Measurements from ENCODE around the gene TRMT11. TPM values are rescaled to one million over a fixed set of nuclear protein-coding genes. Genes with fewer than 3 reads are reported as not detected.

Gene TRMT11
- total RNA-seq, 4 donors from 2014 or later = 16.1 to 24.9 (median 18.8) TPM

DNA sequence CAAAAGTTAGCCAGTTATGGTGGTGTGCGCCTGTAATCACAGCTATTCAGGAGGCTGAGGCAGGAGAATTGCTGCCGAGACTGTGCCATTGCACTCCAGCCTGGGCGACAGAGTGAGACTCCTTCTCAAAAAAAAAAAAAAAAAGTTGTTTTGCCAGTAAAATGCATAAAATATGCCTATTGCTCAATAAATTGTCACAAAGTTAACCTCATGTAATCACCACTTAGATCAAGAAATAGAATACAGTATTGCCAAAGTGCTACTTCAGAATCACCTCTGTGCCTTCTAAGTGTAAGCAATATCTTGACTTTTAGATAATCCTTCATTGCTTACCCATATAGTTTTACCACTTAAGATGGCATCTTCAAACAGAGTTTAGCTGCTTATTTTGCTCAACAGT, 80.7 kb downstream of the TRMT11 start:
- Histone ChIP-seq H3K9me3 (no peaks in the 10 kb centered on the region), H3K27me3 (no peaks in the 10 kb centered on the region), H3K4me3 (no peak overlapping the region), H3K27ac (replicated peaks in 1 of 4) (no peak overlapping the region), H3K4me1 (no peaks in the 10 kb centered on the region), H3K36me3 (no peaks in the 10 kb centered on the region)
- DNase-seq (ENCODE audit: extremely low spot score) = no peak
- intact Hi-C loops (cut with DNase I) = no loop called here
- 98% methylated on average over 3 of the region's 3 CpGs for WGBS
- TF ChIP-seq POLR2A (IDR thresholded peaks at IDR 0.05; ENCODE audit: low read depth) (no peak), POLR2AphosphoS5 (IDR thresholded peaks at IDR 0.05) (no peak), EP300 (IDR thresholded peaks at IDR 0.05) (no peak)
- TF ChIP-seq, protein P1, sequence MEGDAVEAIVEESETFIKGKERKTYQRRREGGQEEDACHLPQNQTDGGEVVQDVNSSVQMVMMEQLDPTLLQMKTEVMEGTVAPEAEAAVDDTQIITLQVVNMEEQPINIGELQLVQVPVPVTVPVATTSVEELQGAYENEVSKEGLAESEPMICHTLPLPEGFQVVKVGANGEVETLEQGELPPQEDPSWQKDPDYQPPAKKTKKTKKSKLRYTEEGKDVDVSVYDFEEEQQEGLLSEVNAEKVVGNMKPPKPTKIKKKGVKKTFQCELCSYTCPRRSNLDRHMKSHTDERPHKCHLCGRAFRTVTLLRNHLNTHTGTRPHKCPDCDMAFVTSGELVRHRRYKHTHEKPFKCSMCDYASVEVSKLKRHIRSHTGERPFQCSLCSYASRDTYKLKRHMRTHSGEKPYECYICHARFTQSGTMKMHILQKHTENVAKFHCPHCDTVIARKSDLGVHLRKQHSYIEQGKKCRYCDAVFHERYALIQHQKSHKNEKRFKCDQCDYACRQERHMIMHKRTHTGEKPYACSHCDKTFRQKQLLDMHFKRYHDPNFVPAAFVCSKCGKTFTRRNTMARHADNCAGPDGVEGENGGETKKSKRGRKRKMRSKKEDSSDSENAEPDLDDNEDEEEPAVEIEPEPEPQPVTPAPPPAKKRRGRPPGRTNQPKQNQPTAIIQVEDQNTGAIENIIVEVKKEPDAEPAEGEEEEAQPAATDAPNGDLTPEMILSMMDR (IDR thresholded peaks at IDR 0.05) = no peak

DNA sequence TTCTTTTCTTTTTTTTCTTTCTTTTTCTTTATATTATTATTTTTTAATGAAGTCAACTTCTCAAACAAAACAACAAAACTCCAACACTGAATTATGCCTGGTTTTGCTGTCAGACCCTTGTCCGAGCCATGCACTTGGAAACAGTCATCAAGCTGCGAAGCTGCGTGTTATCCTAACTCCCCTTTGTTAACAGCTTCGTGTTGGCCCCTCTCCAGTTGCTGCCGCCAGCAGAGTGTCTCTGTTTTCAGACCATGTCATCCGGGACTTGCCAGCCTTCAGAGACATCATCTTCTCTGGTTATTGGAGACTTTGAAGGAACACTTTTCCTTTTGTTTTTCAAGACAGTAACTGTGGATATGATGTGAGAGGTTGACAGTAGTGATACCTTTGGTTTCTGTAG, 83.1 kb downstream of the TRMT11 start:
- DNase-seq (ENCODE audit: extremely low spot score) = peak; percentile 50
- Histone ChIP-seq H3K4me3 (no peak overlapping the region), H3K27ac (replicated peaks in 1 of 4) (no peak overlapping the region), H3K36me3 (no peaks in the 10 kb centered on the region), H3K9me3 (no peaks in the 10 kb centered on the region), H3K4me1 (no peaks in the 10 kb centered on the region), H3K27me3 (no peaks in the 10 kb centered on the region)
- WGBS = 87% methylated on average over 6 of the region's 6 CpGs
- no peak for TF ChIP-seq POLR2A (IDR thresholded peaks at IDR 0.05; ENCODE audit: low read depth)
- TF ChIP-seq, protein P1 (IDR thresholded peaks at IDR 0.05) = no peak
- TF ChIP-seq EP300 (IDR thresholded peaks at IDR 0.05) = no peak
- no peak for TF ChIP-seq POLR2AphosphoS5 (IDR thresholded peaks at IDR 0.05)
- intact Hi-C loops (cut with DNase I) = no loop called here

DNA sequence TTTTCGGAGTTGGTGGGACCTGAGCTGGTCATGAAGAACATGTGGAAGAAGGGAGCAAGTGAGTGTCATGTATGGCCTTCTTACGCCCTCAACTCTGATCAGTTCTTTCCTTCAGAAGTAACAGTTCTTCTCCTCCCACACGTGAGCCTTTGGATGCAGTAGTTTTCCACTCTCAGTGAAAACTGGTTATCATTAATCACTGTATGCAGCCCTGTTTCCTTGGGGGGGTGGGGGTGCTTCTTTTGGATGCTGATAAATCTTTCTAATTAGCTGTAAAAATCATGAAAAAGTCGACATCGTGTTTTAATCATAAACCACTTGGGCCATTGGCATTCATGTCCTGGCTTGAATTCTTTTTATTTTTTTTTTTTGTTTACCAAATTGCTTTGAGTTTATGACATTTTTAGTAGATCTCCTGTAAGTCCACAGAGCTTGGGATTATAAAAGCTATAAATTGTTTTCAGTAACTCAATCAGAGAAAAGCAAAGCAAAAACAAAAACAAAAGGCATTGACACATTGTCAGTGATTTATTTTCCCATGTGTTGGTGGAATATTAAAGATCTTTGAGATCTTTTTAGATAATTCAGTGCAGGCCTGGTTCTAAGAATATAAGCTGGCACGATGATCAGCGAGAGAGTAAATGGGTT, 84.8 kb downstream of the TRMT11 start:
- Histone ChIP-seq H3K4me1 (no peaks in the 10 kb centered on the region), H3K4me3 (no peak overlapping the region), H3K27ac (replicated peaks in 1 of 4) (no peak overlapping the region), H3K27me3 (no peaks in the 10 kb centered on the region), H3K36me3 (no peaks in the 10 kb centered on the region), H3K9me3 (no peaks in the 10 kb centered on the region)
- TF ChIP-seq POLR2A (IDR thresholded peaks at IDR 0.05; ENCODE audit: low read depth) (no peak), EP300 (IDR thresholded peaks at IDR 0.05) (no peak), POLR2AphosphoS5 (IDR thresholded peaks at IDR 0.05) (no peak)
- TF ChIP-seq, protein P1 (IDR thresholded peaks at IDR 0.05) = no peak
- DNase-seq (ENCODE audit: extremely low spot score) = peak; percentile 45
- intact Hi-C loops (cut with DNase I) = no loop called here
- WGBS = 84% methylated on average over 7 of the region's 7 CpGs

DNA sequence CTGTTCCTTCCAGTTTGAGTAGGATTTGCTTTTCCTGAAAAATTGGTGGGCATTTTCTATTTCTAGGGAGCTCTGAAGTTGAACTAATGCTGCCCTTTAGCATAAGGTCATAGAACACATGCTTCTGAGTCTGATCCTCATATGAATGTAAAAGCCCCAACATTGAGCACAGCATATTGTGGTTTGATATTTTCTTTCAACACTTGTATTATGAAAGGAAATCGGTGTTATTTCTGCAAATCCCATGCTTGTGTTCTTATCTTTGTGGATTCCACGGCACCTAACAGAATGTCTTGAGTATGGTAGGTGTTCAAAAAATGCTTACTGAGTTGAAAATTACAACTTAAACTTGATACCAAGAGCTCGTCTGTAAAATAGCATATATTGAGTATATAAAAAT, 85.8 kb downstream of the TRMT11 start:
- TF ChIP-seq, protein P1 (IDR thresholded peaks at IDR 0.05) = no peak
- TF ChIP-seq POLR2AphosphoS5 (IDR thresholded peaks at IDR 0.05) (no peak), EP300 (IDR thresholded peaks at IDR 0.05) (no peak), POLR2A (IDR thresholded peaks at IDR 0.05; ENCODE audit: low read depth) (no peak)
- Histone ChIP-seq H3K27ac (replicated peaks in 1 of 4) (no peak overlapping the region), H3K27me3 (no peaks in the 10 kb centered on the region), H3K4me1 (peaks cover 0 to 10% (median 4%) of the 10 kb centered on the region in 4 donors), H3K4me3 (no peak overlapping the region), H3K36me3 (no peaks in the 10 kb centered on the region), H3K9me3 (no peaks in the 10 kb centered on the region)
- intact Hi-C loops (cut with DNase I) = no loop called here
- DNase-seq (ENCODE audit: extremely low spot score) = no peak
- 93% methylated on average over 3 of the region's 3 CpGs for WGBS

DNA sequence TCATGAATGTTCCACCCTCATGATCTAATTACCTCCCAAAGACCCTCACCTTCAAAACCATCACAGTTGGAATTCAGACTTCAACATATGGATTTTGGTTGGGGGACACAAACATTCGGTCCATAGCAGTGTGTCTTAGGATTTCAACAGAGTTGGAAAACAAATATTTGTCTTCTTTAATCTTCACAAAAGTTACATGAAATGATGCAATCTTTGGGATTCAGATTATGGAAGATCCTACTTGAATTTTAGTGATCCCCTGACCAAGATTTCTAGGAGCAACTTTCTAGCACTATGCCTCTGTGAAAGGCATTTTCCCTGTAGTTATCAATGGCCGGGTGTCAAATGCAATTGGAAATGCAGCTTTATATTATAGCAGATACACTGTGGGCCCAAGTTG, 86.5 kb downstream of the TRMT11 start:
- 94% methylated on average over 2 of the region's 2 CpGs for WGBS
- intact Hi-C loops (cut with DNase I) = no loop called here
- Histone ChIP-seq H3K36me3 (no peaks in the 10 kb centered on the region), H3K27ac (replicated peaks in 1 of 4) (no peak overlapping the region), H3K4me3 (no peak overlapping the region), H3K27me3 (no peaks in the 10 kb centered on the region), H3K9me3 (no peaks in the 10 kb centered on the region), H3K4me1 (peaks cover 0 to 16% (median 5%) of the 10 kb centered on the region in 4 donors)
- no peak for DNase-seq (ENCODE audit: extremely low spot score)
- no peak for TF ChIP-seq POLR2A (IDR thresholded peaks at IDR 0.05; ENCODE audit: low read depth)
- no peak for TF ChIP-seq POLR2AphosphoS5 (IDR thresholded peaks at IDR 0.05)
- TF ChIP-seq EP300 (IDR thresholded peaks at IDR 0.05) = no peak
- TF ChIP-seq, protein P1 (IDR thresholded peaks at IDR 0.05) = no peak

Data from esophagus muscularis mucosa (tissue), 4 donors.